Neural cell (in vitro differentiated cells): Measurements from ENCODE around the gene MRGPRE. TPM values are rescaled to one million over a fixed set of nuclear protein-coding genes. Genes with fewer than 3 reads are reported as not detected.

Source experiments
- H2AFZ ChIP-seq: fragments of 200-600, 300-800 bp; sonication (generic), shearing (Covaris generic); 2 replicates; pipeline ENCODE4 v1.6.0; 2014; ENCODE audit warnings: low read depth, mild to moderate bottlenecking, antibody characterized with exemption, low read length, moderate library complexity
- H3F3A ChIP-seq: fragments of 200-600 bp; shearing (Covaris generic); 2 replicates; pipeline ENCODE4 v1.6.1; 2016; ENCODE audit warnings: mild to moderate bottlenecking, moderate library complexity, mixed read lengths, antibody characterized with exemption, low read length; ENCODE audit not compliant: insufficient read depth, poor library complexity, severe bottlenecking
- H3K27ac ChIP-seq: fragments of 200-600, 300-800 bp; sonication (generic), shearing (Covaris generic); 2 replicates; pipeline ENCODE4 v1.5.1; 2014; ENCODE audit warnings: mild to moderate bottlenecking, low read length, moderate library complexity
- H3K27me3 ChIP-seq: fragments of 300-800, 200-600 bp; sonication (generic), shearing (Covaris generic); 2 replicates; pipeline ENCODE4 v1.6.0; 2014; ENCODE audit warnings: mild to moderate bottlenecking, low read depth, low read length, moderate library complexity; ENCODE audit not compliant: insufficient read depth
- H3K36me3 ChIP-seq: fragments of 300-800, 200-600 bp; sonication (generic), shearing (Covaris generic); 2 replicates; pipeline ENCODE4 v1.5.1; 2014; ENCODE audit warnings: mild to moderate bottlenecking, antibody characterized with exemption, low read length, moderate library complexity; ENCODE audit not compliant: insufficient read depth
- H3K4me2 ChIP-seq: fragments of 300-800, 200-600 bp; sonication (generic), shearing (Covaris generic); 2 replicates; pipeline ENCODE4 v1.6.0; 2014; ENCODE audit warnings: mild to moderate bottlenecking, low read length
- H3K4me3 ChIP-seq: fragments of 300-800, 200-600 bp; sonication (generic), shearing (Covaris generic); 2 replicates; pipeline ENCODE4 v1.5.1; 2014; ENCODE audit warnings: mild to moderate bottlenecking, low read length, moderate library complexity
- H3K79me2 ChIP-seq: fragments of 200-600 bp; shearing (Covaris generic); replicated peaks from 2 replicates; pipeline ENCODE4 v1.6.0; 2014; ENCODE audit warnings: mild to moderate bottlenecking, low read length, moderate library complexity; ENCODE audit not compliant: insufficient read depth
- H3K9ac ChIP-seq: fragments of 300-800, 200-600 bp; sonication (generic), shearing (Covaris generic); 2 replicates; pipeline ENCODE4 v1.6.1; 2016; ENCODE audit warnings: mild to moderate bottlenecking, low read length, mixed read lengths
- H3K9me2 ChIP-seq: fragments of 200-600 bp; shearing (Covaris generic); 2 replicates; pipeline ENCODE4 v1.6.1; 2016; ENCODE audit warnings: mild to moderate bottlenecking, low read length, mixed read lengths; ENCODE audit not compliant: insufficient read depth
- H3K9me3 ChIP-seq: fragments of 200-600, 300-800 bp; sonication (generic), shearing (Covaris generic); 2 replicates; pipeline ENCODE4 v1.6.1; 2016; ENCODE audit warnings: mild to moderate bottlenecking, mixed run types, low read length, moderate library complexity, mixed read lengths
- H4K20me1 ChIP-seq: fragments of 200-600 bp; shearing (Covaris generic); 2 replicates; pipeline ENCODE4 v1.6.1; 2016; ENCODE audit warnings: mild to moderate bottlenecking, mixed run types; ENCODE audit not compliant: insufficient read depth
- EP300 ChIP-seq: fragments of 450-650 bp; conservative IDR thresholded peaks from 2 replicates; pipeline ENCODE4 v1.6.1; 2014; ENCODE audit warnings: antibody characterized with exemption, mild to moderate bottlenecking, moderate library complexity; ENCODE audit not compliant: poor library complexity, severe bottlenecking
- EZH2 ChIP-seq: fragments of 200-600, 300-800 bp; shearing (Covaris generic), sonication (generic); IDR thresholded peaks from 2 replicates; pipeline ENCODE4 v1.6.1; 2014; ENCODE audit warnings: antibody characterized with exemption, low read length, borderline replicate concordance, mild to moderate bottlenecking; ENCODE audit not compliant: insufficient read depth, poor library complexity, severe bottlenecking
- MXI1 ChIP-seq: fragments of 450-650 bp; conservative IDR thresholded peaks from 2 replicates; pipeline ENCODE4 v1.6.1; 2014; ENCODE audit warnings: antibody characterized with exemption, mild to moderate bottlenecking; ENCODE audit not compliant: poor library complexity, severe bottlenecking
- POLR2AphosphoS5 ChIP-seq: IDR thresholded peaks from 2 replicates; pipeline ENCODE4 v1.6.1; 2012
- RAD21 ChIP-seq: fragments of 450-650 bp; conservative IDR thresholded peaks from 2 replicates; pipeline ENCODE4 v1.6.1; 2014; ENCODE audit warnings: antibody characterized with exemption, mild to moderate bottlenecking, moderate library complexity
- SMC3 ChIP-seq: fragments of 450-650 bp; conservative IDR thresholded peaks from 2 replicates; pipeline ENCODE4 v1.6.1; 2014; ENCODE audit warnings: antibody characterized with exemption, mild to moderate bottlenecking, moderate library complexity; ENCODE audit not compliant: poor library complexity
- TAF1 ChIP-seq: IDR thresholded peaks from 2 replicates; pipeline ENCODE4 v1.6.1; 2012; ENCODE audit warnings: low read depth
- polyA plus RNA-seq: library from polyadenylated mRNA; depleted of rRNA; stranded (reverse); fragments of >200 nt; gene quantifications from 2 replicates; pipeline ENCODE4 v1.2.3, GENCODE V29; 2014
- TF ChIP-seq, protein P1 (sequence below): fragments of 450-650 bp; IDR thresholded peaks from 2 replicates; pipeline ENCODE4 v1.5.1; 2014; ENCODE audit warnings: antibody characterized with exemption, mild to moderate bottlenecking, moderate library complexity; ENCODE audit not compliant: poor library complexity, severe bottlenecking
- TF ChIP-seq, protein P2 (sequence below): IDR thresholded peaks from 2 replicates; pipeline ENCODE4 v1.6.1; 2012; ENCODE audit warnings: borderline replicate concordance

MRGPRE gene
- polyA plus RNA-seq, 1 donor from 2014 or later = 0.28 TPM

DNA sequence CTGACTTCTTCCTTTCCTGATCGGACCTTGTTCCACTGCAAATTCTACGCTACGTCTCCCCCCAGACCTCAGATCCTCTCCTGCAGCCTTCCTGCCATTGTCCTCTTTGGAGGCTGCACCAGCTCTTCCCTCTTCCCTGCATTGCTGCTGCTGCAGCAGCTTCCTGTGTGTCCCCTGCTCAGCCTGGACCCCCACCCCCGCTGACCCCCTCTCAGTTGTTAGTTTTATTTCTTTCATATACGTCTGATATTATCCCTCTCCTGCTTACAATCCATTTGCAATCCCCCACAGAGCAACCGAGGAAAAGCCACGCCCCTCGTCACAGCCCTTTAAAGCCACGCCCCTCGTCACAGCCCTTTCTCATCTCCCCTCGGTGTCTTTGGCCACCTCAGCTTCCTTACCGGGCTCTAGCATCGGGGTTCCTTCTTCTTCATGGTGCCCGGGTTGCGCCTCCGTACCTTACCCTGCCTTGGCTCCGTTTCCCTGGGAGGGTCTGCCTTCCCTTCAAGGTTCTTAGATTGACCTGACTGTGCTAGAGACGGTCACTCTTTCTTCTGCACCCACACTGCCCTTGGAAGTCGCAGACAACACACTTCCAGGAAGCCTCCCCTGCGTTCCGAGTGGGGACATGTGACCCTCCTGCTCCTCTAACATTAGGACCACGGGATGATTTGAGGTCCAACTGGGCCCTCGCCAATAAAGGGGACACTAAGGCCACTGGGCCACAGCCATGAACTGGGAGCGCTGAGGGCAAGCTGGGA, 18.4 kb downstream of the MRGPRE start:
- Histone ChIP-seq H3K36me3 (no peaks in the 10 kb centered on the region), H3K9me2 (no peaks in the 10 kb centered on the region), H3K27ac (no peak overlapping the region), H3K27me3 (no peaks in the 10 kb centered on the region), H2AFZ (no peak overlapping the region), H3K79me2 (no peaks in the 10 kb centered on the region), H3F3A (no peaks in the 10 kb centered on the region), H4K20me1 (no peaks in the 10 kb centered on the region), H3K4me3 (no peak overlapping the region), H3K4me2 (no peak overlapping the region), H3K9me3 (no peaks in the 10 kb centered on the region), H3K9ac (no peak overlapping the region)
- TF ChIP-seq RAD21 (no peak), MXI1 (no peak), SMC3 (no peak), EP300 (no peak), POLR2AphosphoS5 (no peak), EZH2 (no peak), TAF1 (no peak)
- TF ChIP-seq, protein P1, sequence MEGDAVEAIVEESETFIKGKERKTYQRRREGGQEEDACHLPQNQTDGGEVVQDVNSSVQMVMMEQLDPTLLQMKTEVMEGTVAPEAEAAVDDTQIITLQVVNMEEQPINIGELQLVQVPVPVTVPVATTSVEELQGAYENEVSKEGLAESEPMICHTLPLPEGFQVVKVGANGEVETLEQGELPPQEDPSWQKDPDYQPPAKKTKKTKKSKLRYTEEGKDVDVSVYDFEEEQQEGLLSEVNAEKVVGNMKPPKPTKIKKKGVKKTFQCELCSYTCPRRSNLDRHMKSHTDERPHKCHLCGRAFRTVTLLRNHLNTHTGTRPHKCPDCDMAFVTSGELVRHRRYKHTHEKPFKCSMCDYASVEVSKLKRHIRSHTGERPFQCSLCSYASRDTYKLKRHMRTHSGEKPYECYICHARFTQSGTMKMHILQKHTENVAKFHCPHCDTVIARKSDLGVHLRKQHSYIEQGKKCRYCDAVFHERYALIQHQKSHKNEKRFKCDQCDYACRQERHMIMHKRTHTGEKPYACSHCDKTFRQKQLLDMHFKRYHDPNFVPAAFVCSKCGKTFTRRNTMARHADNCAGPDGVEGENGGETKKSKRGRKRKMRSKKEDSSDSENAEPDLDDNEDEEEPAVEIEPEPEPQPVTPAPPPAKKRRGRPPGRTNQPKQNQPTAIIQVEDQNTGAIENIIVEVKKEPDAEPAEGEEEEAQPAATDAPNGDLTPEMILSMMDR = no peak
- TF ChIP-seq, protein P2, sequence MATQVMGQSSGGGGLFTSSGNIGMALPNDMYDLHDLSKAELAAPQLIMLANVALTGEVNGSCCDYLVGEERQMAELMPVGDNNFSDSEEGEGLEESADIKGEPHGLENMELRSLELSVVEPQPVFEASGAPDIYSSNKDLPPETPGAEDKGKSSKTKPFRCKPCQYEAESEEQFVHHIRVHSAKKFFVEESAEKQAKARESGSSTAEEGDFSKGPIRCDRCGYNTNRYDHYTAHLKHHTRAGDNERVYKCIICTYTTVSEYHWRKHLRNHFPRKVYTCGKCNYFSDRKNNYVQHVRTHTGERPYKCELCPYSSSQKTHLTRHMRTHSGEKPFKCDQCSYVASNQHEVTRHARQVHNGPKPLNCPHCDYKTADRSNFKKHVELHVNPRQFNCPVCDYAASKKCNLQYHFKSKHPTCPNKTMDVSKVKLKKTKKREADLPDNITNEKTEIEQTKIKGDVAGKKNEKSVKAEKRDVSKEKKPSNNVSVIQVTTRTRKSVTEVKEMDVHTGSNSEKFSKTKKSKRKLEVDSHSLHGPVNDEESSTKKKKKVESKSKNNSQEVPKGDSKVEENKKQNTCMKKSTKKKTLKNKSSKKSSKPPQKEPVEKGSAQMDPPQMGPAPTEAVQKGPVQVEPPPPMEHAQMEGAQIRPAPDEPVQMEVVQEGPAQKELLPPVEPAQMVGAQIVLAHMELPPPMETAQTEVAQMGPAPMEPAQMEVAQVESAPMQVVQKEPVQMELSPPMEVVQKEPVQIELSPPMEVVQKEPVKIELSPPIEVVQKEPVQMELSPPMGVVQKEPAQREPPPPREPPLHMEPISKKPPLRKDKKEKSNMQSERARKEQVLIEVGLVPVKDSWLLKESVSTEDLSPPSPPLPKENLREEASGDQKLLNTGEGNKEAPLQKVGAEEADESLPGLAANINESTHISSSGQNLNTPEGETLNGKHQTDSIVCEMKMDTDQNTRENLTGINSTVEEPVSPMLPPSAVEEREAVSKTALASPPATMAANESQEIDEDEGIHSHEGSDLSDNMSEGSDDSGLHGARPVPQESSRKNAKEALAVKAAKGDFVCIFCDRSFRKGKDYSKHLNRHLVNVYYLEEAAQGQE = no peak

DNA sequence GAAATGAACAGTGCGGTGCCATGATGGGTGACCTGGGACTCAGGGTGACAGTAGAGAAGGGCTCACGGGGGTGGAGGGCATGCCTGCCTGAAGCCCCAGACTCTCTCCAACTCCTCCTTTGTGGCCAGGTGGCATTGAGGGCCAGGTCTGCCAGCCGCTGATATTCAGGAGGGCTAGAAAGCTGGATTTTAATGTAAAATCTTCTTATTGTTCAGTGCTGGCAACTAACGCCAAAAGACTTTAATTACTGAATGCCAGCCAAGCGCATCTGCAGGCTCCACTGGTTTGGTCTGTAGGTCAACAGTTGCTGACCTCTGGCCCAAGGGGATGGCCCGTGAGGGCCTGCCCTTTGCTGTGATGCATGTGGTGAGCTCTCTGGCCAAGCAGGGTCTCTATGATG, 23.9 kb downstream of the MRGPRE start:
- no peak overlapping the region for H3K4me2 ChIP-seq
- peaks cover 9% of the 10 kb centered on the region for H3K27me3 ChIP-seq
- H3K9ac ChIP-seq = no peak overlapping the region
- H3K4me3 ChIP-seq = no peak overlapping the region
- no peaks in the 10 kb centered on the region for H3K9me2 ChIP-seq
- no peaks in the 10 kb centered on the region for H3K79me2 ChIP-seq
- no peak overlapping the region for H2AFZ ChIP-seq
- H3F3A ChIP-seq = no peaks in the 10 kb centered on the region
- H3K9me3 ChIP-seq = no peaks in the 10 kb centered on the region
- no peaks in the 10 kb centered on the region for H3K36me3 ChIP-seq
- no peak overlapping the region for H3K27ac ChIP-seq
- no peak for TF ChIP-seq RAD21
- H4K20me1 ChIP-seq = no peaks in the 10 kb centered on the region
